Prostate gland (tissue), 2 donors: ENCODE data around the gene LYG1. TPM values are rescaled to one million over a fixed set of nuclear protein-coding genes. Genes with fewer than 3 reads are reported as not detected.

Experiments used
- DNase-seq: peaks from one replicate; pipeline ENCODE4 v3.0.0-alpha.2; 2019; ENCODE audit warnings: low spot score
- H3K27ac ChIP-seq, 2 donors: fragments of 200-600 bp; sonication (generic); 2 replicates each; pipeline ENCODE4 v1.5.1; 2017 to 2019
- H3K27me3 ChIP-seq: fragments of 200-600 bp; sonication (generic); replicated peaks from 2 replicates; pipeline ENCODE4 v1.5.1; 2019; ENCODE audit not compliant: insufficient read depth
- H3K36me3 ChIP-seq, 2 donors: fragments of 200-600 bp; sonication (generic); 1 replicate in 1 of 2; 2 replicates in 1 of 2; pipeline versions ENCODE4 v1.5.1 to v1.8.1; 2017 to 2019
- H3K4me1 ChIP-seq: fragments of 200-600 bp; sonication (generic); replicated peaks from 2 replicates; pipeline ENCODE4 v1.5.1; 2019
- H3K4me3 ChIP-seq, 2 donors: fragments of 200-600 bp; sonication (generic); 2 replicates each; pipeline ENCODE4 v1.5.1; 2017 to 2019
- H3K9me3 ChIP-seq: fragments of 200-600 bp; sonication (generic); 2 replicates; pipeline ENCODE4 v1.5.1; 2017
- CTCF ChIP-seq, 4 experiments: fragments of 200-600 bp in 2 of 4; fragments of 450-650 bp in 2 of 4; sonication (generic) in 2 of 4; IDR thresholded peaks; 1 replicate in 3 of 4; 2 replicates in 1 of 4; pipeline ENCODE4 v1.5.1; 2016 to 2019; ENCODE audit warnings: antibody characterized with exemption in 4 of 4, mild to moderate bottlenecking in 2 of 4, moderate library complexity in 2 of 4
- POLR2A ChIP-seq: fragments of 450-650 bp; IDR thresholded peaks from one replicate; pipeline ENCODE4 v1.6.1; 2016; ENCODE audit warnings: antibody characterized with exemption, mild to moderate bottlenecking
- POLR2AphosphoS5 ChIP-seq: sonication (generic); formaldehyde crosslinking; IDR thresholded peaks from one replicate; pipeline ENCODE4 v1.6.1; 2017; ENCODE audit warnings: antibody characterized with exemption
- WGBS: methylation state at CpG from one replicate; pipeline ENCODE4 v1.1.5; 2018; 5-methylcytosine and 5-hydroxymethylcytosine counted together
- intact Hi-C: fragments of 100-400 bp; cut with DNase I; formaldehyde crosslinking; loops from one replicate; pipeline ENCODE4 v1.14.2; 2022
- total RNA-seq, 2 donors: library from RNA; depleted of rRNA; stranded (reverse); fragments of >200 nt; gene quantifications; one replicate each; pipeline ENCODE4 v1.1.0, GENCODE V29; 2016

The LYG1 gene
- total RNA-seq, 2 donors from 2014 or later, result 0.32 to 2.8 TPM

GRCh38 chr2:99275882-99276281, 25.1 kb downstream of the LYG1 start:
- intact Hi-C loops, result no loop called here

GRCh38 chr2:99261242-99261641, 39.8 kb downstream of the LYG1 start:
- TF ChIP-seq POLR2AphosphoS5 (no peak), CTCF (IDR thresholded peaks at IDR 0.05) (no peak), POLR2A (no peak)
- no peaks in the 10 kb centered on the region for H3K27me3 ChIP-seq
- intact Hi-C loops, result no loop called here
- no peak for DNase-seq
- H3K4me3 ChIP-seq, result no peak overlapping the region
- H3K9me3 ChIP-seq, result no peaks in the 10 kb centered on the region
- 55% methylated on average over 4 of the region's 4 CpGs for WGBS
- H3K4me1 ChIP-seq, result no peaks in the 10 kb centered on the region
- H3K36me3 ChIP-seq, result no peaks in the 10 kb centered on the region
- no peak overlapping the region for H3K27ac ChIP-seq

More at GRCh38 chr2:99275882-99276281, 25.1 kb downstream of the LYG1 start:
- no peaks in the 10 kb centered on the region for H3K36me3 ChIP-seq
- H3K27me3 ChIP-seq, result no peaks in the 10 kb centered on the region
- H3K9me3 ChIP-seq, result no peaks in the 10 kb centered on the region
- DNase-seq, result no peak
- H3K27ac ChIP-seq, result no peak overlapping the region
- WGBS, result 44% methylated on average over 7 of the region's 7 CpGs
- TF ChIP-seq POLR2AphosphoS5, result no peak
- no peak for TF ChIP-seq CTCF (IDR thresholded peaks at IDR 0.05)
- no peak for TF ChIP-seq POLR2A
- no peak overlapping the region for H3K4me3 ChIP-seq
- no peaks in the 10 kb centered on the region for H3K4me1 ChIP-seq

GRCh38 chr2:99260184-99260583, 40.8 kb downstream of the LYG1 start:
- TF ChIP-seq POLR2A, result no peak
- no peak for TF ChIP-seq POLR2AphosphoS5
- TF ChIP-seq CTCF (IDR thresholded peaks at IDR 0.05), result no peak
- intact Hi-C loops, result no loop called here

GRCh38 chr2:99259465-99259864, 41.5 kb downstream of the LYG1 start:
- TF ChIP-seq POLR2AphosphoS5 (no peak), POLR2A (no peak), CTCF (IDR thresholded peaks at IDR 0.05) (no peak)
- no peaks in the 10 kb centered on the region for H3K4me1 ChIP-seq
- intact Hi-C loops, result no loop called here
- DNase-seq, result no peak
- no peak overlapping the region for H3K27ac ChIP-seq
- no peaks in the 10 kb centered on the region for H3K9me3 ChIP-seq
- no peak overlapping the region for H3K4me3 ChIP-seq
- 97% methylated on average over 4 of the region's 4 CpGs for WGBS
- no peaks in the 10 kb centered on the region for H3K27me3 ChIP-seq
- H3K36me3 ChIP-seq, result no peaks in the 10 kb centered on the region

More at GRCh38 chr2:99260184-99260583, 40.8 kb downstream of the LYG1 start:
- 97% methylated on average over 2 of the region's 2 CpGs for WGBS
- H3K9me3 ChIP-seq, result no peaks in the 10 kb centered on the region
- H3K4me3 ChIP-seq, result no peak overlapping the region
- H3K4me1 ChIP-seq, result no peaks in the 10 kb centered on the region
- no peak overlapping the region for H3K27ac ChIP-seq
- no peaks in the 10 kb centered on the region for H3K27me3 ChIP-seq
- DNase-seq, result no peak
- no peaks in the 10 kb centered on the region for H3K36me3 ChIP-seq

GRCh38 chr2:99256677-99257076, 44.3 kb downstream of the LYG1 start:
- DNase-seq, result no peak
- Histone ChIP-seq H3K36me3 (no peaks in the 10 kb centered on the region), H3K4me3 (no peak overlapping the region), H3K9me3 (no peaks in the 10 kb centered on the region), H3K27me3 (no peaks in the 10 kb centered on the region), H3K4me1 (no peaks in the 10 kb centered on the region), H3K27ac (no peak overlapping the region)
- intact Hi-C loops, result no loop called here
- no peak for TF ChIP-seq POLR2A
- TF ChIP-seq POLR2AphosphoS5, result no peak
- no peak for TF ChIP-seq CTCF (IDR thresholded peaks at IDR 0.05)
- 96% methylated on average over 2 of the region's 2 CpGs for WGBS
